HG03432 (cell line): Measurements from ENCODE around the gene CNIH3.
A peak's percentile ranks its signal among the peaks of the same experiment; 100 is the strongest.
"Not testable (repeated sequence)": the region's sequence is repeated elsewhere in the genome, so short reads cannot be mapped to it uniquely, and the experiment has no call there.

Experiments
- ATAC-seq: cut with Tn5 transposase; IDR thresholded peaks from one replicate; pipeline ENCODE4 v1.9.1; 2021; ENCODE audit warnings: mild to moderate bottlenecking, moderate library complexity; ENCODE audit not compliant: unreplicated experiment

The CNIH3 gene

GRCh38 chr1:224615861-224616755, at the start of gene CNIH3:
Gene CNIH3 (plus strand): TSS chr1:224616317. CDS start chr1:224617175, 858 bp downstream.
- no peak for ATAC-seq

- ATAC-seq, result not testable (repeated sequence)
Measured at GRCh38 chr1:224566492-224566891, 49.6 kb upstream of the CNIH3 start.

- no peak for ATAC-seq
Measured at GRCh38 chr1:224569276-224569675, 46.8 kb upstream of the CNIH3 start.

GRCh38 chr1:224571975-224572374, 44.1 kb upstream of the CNIH3 start:
- ATAC-seq, result not testable (repeated sequence)

GRCh38 chr1:224579526-224579925, 36.6 kb upstream of the CNIH3 start:
- ATAC-seq, result no peak

GRCh38 chr1:224580006-224580405, 36.1 kb upstream of the CNIH3 start:
- no peak for ATAC-seq

- ATAC-seq, result no peak
Measured at GRCh38 chr1:224582041-224582440, 34.1 kb upstream of the CNIH3 start.

GRCh38 chr1:224583774-224584173, 32.3 kb upstream of the CNIH3 start:
- ATAC-seq, result no peak

- ATAC-seq, result no peak
Measured at GRCh38 chr1:224585051-224585450, 31.1 kb upstream of the CNIH3 start.

- no peak for ATAC-seq
Measured at GRCh38 chr1:224587051-224587450, 29.1 kb upstream of the CNIH3 start.

- ATAC-seq, result no peak
Measured at GRCh38 chr1:224588515-224588914, 27.6 kb upstream of the CNIH3 start.

- ATAC-seq, result no peak
Measured at GRCh38 chr1:224589006-224589405, 27.1 kb upstream of the CNIH3 start.

- no peak for ATAC-seq
Measured at GRCh38 chr1:224591326-224591725, 24.8 kb upstream of the CNIH3 start.

- peak; percentile 65 for ATAC-seq
Measured at GRCh38 chr1:224592636-224593582, 23.2 kb upstream of the CNIH3 start.

GRCh38 chr1:224594360-224594759, 21.8 kb upstream of the CNIH3 start:
- ATAC-seq, result no peak

GRCh38 chr1:224594851-224595250, 21.3 kb upstream of the CNIH3 start:
- no peak for ATAC-seq

GRCh38 chr1:224605482-224606181, 10.5 kb upstream of the CNIH3 start:
- ATAC-seq, result no peak

- no peak for ATAC-seq
Measured at GRCh38 chr1:224607188-224608148, 8.6 kb upstream of the CNIH3 start.

GRCh38 chr1:224609333-224609732, 6.8 kb upstream of the CNIH3 start:
- ATAC-seq, result no peak

GRCh38 chr1:224612246-224612645, 3.9 kb upstream of the CNIH3 start:
- ATAC-seq, result no peak
